Measurements from ENCODE around the gene B3GAT3.
"Not testable (repeated sequence)": the region's sequence is repeated elsewhere in the genome, so short reads cannot be mapped to it uniquely, and the experiment has no call there.

The B3GAT3 gene

DNA sequence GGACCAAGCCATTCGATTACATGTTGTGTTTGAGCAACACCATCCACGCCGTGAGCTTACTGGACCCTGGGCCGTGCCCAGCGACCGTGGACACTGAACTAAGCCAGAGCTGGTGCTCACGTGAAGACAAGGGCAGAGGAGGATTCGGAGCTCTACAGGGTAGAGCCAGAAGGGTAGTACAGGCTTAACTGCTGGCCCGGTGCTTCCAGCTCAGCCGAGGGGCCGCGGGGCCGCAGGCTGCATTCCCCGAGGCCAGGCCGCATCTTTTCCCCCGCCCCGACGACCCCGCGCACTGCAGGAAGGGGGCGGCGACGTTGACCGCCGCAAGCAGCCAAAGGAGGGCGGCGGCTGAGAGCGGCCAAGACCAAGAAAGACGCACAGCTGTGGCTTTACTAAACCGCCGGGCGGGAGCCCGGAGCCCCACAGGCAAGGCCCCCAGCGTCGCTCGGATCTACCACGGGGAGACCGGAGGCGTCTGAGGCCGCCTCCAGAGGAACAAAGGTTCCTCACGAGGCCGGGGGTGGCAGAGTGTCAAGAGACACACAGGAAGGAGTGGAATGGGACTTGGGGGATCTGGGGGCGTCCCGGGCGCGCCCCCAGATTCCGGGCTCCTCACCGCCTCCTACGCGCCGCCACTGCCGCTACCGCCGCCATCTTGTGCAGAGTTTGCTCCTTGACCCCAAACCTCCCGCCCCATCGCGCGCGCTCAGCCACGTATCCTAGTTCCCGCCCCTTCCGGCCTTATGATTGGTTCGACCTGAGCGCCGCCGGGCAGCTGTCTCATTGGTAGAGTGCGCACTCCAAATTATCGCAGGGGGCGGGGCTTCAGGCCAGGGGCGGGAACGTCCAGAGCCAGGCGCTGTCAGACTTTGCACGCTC is 24.4 kb upstream of the B3GAT3 start, which contains the start of gene GANAB:
TSS of gene GANAB (minus strand) at position 668 of the 879 bp plus-strand sequence. CDS start at position 654, 14 bp downstream.
- in situ Hi-C loops (cut with MboI; ENCODE audit: low sequenced_read_pairs): no loop called here

DNA sequence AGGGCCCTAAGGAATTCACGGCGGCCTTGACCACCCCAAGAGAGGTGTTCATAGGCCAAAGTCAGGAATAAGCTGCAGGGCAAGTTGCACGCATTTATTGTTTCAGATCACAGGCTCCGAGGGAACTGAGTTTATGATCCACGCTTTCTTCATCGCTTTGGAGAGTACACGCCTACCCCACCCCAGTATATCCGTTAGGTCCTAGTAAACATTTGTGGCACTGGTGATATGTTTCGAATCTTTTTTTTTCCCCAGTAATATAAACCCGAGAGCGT is 23.8 kb upstream of the B3GAT3 start:
- in situ Hi-C loops (cut with MboI; ENCODE audit: low sequenced_read_pairs): no loop called here

DNA sequence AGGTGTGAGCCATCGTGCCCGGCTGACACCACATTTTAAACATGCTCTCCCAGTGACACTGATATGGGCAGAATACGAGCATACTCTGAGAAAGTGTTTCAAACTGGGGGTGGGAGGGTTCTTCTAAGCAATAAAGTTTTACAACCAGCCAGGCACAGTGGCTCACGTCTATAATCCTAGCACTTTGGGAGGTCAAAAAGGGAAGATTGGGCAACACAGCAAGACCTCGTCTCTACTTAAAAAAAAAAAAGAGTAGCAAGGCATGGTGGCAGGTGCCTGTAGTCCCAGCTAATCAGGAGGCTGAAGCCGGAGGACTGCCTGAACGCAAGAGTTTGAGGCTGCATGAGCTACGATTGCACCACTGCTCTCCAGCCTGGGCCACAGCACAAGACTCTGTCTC is 22.4 kb upstream of the B3GAT3 start:
- in situ Hi-C loops (cut with MboI; ENCODE audit: low sequenced_read_pairs): no loop called here

DNA sequence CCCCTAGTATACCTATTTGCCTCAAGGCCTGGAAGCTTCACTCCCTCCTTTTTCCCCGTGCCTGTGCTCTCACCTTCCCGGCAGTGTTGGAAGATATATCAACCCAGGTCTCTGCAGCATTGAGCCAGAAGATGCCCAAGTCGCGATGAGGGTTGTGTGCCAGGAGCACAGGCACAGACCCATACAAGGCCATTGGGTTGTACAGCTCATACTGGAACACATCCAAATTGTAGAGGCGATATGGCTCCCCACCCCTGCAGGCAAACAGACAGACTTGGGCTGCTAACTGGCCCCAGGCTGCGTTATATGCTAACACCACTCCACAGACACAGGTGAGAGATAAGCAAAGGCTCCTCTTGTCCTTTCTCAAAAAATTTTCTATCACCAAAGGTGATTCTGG is 10.7 kb upstream of the B3GAT3 start:
- in situ Hi-C loops (cut with MboI; ENCODE audit: low sequenced_read_pairs): no loop called here

DNA sequence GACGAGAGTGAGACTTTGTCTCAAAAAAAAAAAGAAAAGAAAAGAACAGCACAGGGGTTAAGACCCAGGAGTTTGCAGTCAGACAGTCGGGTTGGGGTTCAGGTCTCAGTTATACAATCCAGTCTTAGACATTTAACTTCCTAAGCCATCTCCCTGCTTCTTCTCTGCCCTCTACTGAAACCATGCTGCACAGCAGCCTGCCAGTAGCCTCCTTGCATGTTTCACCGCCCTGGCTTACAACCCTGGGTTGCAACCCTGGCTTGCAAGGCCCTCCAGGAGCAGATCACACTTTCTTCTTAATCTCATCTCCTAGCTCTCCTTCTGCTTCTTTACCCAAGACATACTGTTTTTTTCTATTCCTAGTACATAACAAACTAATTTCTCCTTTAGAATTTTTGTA is 5.9 kb upstream of the B3GAT3 start:
- in situ Hi-C loops (cut with MboI; ENCODE audit: low sequenced_read_pairs): no loop called here

DNA sequence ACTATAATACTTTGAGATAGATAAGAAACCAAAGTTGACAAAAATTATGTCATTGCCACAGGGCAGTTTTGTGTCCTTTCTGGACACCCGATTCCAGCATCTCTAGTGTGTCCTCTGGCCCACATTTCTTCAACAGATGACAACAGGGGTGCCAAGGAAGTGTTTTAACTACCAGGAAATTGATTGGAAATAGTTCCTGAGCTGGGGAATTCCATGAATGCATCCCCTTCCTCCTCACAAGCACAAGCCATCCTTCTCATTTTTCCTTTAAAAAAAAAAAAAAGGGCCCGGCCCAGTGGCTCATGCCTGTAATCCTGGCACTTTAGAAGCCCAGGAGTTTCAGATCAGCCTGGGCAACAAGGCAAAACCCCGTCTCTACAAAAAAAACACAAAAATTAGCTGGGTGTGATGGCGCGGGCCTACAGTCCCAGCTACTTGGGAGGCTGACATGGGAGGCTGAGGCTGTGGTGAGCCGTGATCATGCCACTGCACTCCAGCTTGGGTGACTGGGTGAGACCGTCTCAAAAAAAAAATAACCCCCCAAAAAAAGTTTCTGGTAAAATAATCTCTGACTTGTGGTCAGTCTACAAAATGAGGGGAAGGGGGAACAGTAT is 797 bp upstream of the B3GAT3 start:
- in situ Hi-C loops (cut with MboI; ENCODE audit: low sequenced_read_pairs): no loop called here

DNA sequence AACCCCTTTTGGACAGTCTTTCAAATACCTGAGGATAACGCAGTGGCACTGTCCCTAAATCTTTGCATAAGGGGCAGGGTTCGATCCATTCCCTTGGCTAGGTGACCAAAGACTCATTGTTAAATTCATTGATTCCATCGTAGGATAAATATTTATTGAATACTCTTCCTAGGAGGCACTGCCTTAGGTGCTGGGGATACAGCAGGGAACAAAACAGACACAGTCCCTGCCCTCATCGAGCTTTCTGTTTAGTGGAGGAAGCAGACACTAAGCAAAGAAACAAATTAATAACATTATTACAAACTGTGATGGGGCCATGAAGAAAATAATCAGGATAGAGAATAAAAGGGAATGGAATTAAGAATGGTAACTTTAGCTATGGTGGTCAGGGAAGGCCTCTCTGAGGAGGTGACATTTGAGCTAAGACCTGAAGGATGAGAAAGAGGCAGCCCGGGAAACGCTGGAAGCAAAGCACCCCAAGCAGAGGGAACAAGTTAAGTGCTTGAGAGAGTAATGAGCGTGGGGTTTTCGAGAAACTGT is 689 bp downstream of the B3GAT3 start:
- in situ Hi-C loops (cut with MboI; ENCODE audit: low sequenced_read_pairs): no loop called here

DNA sequence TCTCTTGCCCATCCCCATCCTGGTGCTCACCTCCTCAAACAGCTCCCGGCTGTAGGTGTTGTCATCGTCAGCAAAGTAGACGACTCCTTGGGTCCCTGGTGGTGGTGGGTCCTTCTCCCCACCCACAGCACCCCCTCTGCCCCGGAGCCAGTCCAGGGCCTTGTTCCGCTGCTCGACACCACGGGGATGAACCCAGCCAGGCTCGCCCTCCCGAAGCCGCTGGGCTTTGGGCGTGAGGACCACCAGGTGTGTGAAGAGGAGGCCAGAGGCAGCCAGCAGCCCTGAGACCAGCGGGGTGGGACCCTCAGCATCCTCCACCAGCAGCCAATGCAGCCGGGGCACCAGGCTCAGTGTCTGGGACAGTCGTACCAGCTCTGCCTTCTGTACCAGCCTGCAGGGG is 4.8 kb downstream of the B3GAT3 start:
- in situ Hi-C loops (cut with MboI; ENCODE audit: low sequenced_read_pairs): not testable (repeated sequence)

DNA sequence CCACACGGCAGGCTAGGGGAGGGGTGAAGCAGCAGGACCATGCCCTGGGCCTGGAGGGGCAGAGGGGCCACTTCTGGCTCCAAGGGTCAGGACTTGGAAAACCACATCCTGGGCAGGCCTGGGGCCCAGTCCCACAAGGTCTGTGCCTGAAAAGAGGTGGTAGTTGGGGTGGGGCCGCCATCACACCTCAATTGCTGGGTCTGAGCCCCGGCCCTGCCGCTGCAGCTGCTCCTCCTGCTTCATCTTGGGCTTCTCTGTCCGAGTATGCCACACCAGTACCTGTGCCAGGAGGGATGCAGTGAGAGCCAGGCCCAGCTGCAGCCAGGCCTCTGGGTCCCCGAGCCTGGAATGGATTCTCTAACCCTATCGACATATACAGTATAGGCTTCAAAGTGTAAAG is 6.3 kb downstream of the B3GAT3 start:
- in situ Hi-C loops (cut with MboI; ENCODE audit: low sequenced_read_pairs): no loop called here

DNA sequence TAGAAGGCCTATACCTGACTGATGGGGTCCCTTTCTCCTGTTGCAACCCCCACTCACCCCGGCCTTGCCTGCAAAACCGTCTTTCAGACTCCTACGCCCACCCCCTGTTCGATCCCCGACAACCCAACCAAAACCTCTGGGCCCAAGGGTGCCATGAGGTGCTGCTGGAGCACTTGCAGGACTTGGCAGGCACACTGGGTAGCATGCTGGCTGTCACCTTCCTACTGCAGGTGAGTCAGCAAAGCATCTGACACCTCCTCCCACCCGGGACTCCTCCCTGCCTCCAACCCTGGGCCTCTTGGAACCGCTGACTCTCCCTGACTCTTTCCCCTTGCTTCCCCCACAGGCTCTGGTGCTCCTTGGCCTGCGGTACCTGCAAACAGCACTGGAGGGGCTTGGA is 7.5 kb downstream of the B3GAT3 start:
- in situ Hi-C loops (cut with MboI; ENCODE audit: low sequenced_read_pairs): no loop called here

DNA sequence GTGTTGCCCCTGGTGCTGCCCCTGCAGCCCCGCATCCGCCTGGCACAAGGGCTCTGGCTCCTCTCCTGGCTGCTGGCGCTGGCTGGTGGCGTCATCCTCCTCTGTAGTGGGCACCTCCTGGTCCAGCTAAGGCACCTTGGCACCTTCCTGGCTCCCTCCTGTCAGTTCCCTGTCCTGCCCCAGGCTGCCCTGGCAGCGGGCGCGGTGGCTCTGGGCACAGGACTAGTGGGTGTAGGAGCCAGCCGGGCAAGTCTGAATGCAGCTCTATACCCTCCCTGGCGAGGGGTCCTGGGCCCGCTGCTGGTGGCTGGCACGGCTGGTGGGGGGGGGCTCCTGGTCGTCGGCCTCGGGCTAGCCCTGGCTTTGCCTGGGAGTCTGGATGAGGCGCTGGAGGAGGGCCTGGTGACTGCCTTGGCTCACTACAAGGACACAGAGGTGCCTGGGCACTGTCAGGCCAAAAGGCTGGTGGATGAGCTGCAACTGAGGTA is 8.5 kb downstream of the B3GAT3 start:
- in situ Hi-C loops (cut with MboI; ENCODE audit: low sequenced_read_pairs): no loop called here

DNA sequence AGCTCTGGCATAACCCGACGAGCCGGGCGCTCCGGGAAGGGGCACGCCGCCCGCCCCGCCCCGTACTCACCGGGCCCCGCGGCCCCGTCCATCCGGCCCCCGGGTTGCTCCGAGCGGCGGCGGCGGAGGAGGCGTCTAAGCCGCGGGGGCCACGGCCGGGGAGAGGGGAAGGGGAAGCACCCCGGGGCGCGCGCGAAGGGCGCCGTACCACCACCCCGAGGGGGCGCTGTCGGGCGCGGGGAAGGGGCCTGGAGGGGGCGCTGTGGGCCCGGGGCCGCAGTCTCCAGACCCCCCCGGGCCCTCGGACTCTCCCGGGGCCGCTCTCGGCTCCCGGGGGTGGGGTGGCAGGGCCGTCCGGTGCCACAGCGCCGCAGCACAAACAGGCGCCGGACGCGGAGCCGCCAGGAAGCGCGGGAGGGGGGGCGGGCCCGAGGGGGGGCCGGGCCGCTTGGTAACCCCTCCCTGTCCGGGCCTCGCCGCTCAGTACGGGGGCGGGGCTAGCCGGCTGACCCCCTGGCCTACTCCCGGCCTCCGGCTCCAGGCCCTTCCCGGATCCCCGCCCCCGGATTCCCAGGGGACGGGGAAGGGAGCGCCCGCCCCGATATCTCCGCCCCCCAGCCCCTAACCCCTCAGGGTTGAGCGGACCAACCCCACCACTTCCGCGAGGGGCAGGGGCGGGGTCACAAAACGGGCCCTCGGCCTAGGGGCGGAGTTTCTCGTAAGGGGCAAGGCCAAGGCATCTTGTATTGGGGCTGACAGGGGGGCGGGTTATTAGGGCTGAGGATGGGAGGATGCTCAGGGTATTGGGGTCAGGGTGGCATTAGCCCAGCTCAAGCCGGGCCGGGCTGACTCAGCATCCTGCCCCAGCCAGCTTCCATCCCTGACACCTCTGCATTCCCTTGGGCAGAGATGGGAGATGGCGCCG is 9.2 kb downstream of the B3GAT3 start, which contains the start of the genes EML3 and ROM1:
TSS of gene EML3 (minus strand) at position 410 of the 925 bp plus-strand sequence. CDS start at position 92, 318 bp downstream.
TSS of gene ROM1 (plus strand) at position 892 of the 925 bp plus-strand sequence. CDS start at position 917, 25 bp downstream.
- in situ Hi-C loops (cut with MboI; ENCODE audit: low sequenced_read_pairs): no loop called here

DNA sequence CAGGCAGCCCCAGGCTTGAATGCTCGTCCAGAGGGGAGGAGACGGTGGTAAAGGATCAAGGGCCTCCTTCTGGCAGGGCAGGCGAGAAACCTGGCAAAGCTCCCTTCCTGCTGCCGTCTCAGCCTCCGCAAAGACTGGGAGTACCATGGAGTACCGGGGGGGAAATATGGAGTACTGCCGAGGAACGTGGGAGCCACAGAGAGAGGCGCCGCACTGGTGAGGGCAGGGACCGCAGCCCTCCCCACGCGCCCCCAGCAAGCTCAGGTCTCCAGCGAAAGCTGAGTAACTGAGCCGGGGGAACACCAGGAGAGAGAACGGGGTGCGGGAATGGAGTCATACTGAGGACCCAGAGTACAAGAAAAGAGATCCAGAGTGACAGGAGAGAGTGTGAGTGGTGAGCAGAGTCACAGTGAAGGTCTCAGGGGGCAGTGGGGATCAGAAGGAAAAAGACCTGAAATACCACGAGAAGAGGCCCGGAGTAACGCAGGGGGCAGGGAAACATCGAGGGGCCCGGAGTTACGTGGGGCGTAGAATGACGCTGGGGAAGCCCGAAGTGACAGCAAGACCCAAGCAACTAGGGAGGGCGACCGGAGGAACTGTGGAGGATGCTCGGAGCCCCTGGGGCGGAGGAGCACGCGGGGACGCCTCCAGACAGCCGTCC is 10.0 kb downstream of the B3GAT3 start:
- in situ Hi-C loops (cut with MboI; ENCODE audit: low sequenced_read_pairs): no loop called here

DNA sequence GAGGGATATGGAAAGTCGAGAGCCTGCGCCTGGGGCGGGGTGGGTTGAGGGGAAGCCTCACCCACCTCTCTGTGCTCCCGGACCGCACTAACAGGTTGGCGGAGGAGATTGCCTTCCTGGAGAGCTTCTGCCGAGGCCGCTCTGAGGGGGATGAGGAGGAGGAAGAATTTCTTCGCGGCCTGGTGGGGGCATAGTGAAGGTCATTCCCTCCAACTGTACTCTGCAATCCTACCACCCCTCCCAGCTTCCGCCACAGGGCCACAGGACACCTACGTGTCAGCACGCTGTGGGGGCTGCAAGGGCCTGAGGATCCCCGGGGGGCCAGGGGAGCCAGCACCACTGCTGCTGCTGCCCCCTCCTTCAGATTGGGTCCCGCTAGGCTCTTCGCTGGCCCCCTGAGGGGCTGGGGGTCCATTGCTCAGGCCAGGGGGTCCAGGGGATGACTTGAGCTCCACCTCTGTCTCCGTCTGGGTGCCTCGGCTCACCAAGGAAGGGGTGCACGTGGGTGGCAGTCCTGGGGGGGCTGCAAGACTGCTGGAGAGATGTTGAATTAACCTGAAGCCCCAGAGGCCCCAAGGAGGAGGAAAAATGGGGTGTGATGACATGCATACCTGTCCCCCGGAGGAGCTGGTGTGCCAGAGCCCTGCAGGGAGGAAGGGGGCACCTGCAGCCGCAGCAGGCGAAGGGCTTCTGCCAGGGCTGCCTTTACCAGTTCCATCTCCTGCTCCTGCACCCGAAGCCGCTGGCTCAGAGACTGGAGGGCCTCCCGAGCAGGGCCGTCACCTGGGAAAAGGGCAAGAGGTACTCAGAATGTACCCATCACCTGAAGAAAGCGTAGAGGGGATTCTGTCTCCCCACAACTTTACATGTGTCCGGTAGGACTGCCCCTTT is 10.7 kb downstream of the B3GAT3 start:
- in situ Hi-C loops (cut with MboI; ENCODE audit: low sequenced_read_pairs): no loop called here

DNA sequence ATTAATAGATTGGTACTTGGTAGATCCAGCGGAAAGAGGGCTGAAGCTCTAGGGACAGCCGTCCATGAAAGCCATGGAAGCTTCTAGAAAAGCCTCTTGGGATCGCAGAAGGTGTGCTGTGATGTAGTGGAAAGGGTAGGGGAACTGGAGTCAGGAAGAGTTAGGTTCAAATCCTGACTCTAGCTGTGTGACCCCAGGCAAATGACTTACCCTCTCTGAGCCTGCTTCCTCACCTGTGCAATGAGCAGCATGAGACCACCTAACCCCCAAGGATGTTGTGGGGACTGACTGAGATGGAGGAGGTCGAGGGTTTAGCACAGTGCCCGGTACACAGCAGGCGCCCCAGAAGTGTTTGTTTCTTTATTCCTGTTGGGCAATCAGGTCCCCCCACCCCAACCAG is 11.4 kb downstream of the B3GAT3 start:
- in situ Hi-C loops (cut with MboI; ENCODE audit: low sequenced_read_pairs): no loop called here

DNA sequence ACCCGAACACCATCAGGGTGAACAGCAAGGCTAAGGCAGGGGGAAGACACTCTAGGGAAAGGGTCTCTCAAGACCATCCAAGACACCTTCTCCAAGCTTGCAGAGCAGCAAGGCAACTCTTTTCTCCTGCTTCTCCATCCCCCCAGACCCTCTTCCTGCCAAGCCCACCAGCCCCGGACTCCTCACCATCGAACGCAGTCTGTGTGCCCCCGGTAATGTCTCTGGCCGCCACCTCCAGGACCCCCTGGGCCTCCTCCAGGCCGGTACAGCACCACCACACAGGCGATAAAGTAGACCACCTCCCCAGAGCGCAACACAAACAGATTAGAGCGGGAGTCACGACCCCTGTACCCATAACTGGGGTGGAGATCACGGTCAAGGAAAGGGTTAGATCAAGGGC is 13.0 kb downstream of the B3GAT3 start:
- in situ Hi-C loops (cut with MboI; ENCODE audit: low sequenced_read_pairs): no loop called here

DNA sequence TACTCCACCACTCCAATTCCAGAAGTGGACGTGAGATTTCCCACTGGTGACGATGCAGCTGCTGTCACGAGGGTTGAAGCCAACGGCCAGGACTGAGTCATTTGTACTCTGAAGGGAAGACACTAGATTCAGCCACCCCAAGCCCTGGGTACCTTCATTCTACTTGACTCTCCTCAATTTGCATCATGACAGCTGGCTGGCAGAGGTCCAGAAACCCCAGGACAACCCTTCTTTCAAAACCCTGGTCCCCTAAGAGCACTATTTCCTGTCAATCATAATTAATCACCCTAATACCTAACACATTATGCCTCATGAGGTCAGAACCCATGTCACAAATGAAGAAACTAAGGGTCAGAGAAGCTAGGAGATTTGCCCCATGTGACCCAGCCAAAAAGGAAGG is 14.1 kb downstream of the B3GAT3 start:
- in situ Hi-C loops (cut with MboI; ENCODE audit: low sequenced_read_pairs): no loop called here

DNA sequence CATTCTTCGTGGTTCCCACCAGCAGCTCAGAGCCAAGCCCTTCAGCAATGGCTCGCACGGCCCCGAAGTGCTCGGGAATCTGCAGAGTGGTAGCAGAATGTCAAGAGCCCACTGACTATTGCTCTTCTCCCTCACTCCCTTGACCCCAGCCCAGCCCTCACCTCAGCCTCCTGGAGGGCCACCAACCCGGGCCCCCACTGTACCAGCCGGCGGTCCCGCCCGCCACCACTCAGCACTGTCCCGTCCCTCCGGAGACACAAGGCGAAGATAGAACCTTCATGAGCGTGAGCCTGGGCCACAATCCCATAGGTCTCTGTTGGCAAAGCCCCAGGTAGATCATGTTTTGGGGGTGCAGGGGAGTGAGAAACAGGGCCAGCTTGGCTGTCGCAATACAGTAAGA is 15.9 kb downstream of the B3GAT3 start:
- in situ Hi-C loops (cut with MboI; ENCODE audit: low sequenced_read_pairs): no loop called here

DNA sequence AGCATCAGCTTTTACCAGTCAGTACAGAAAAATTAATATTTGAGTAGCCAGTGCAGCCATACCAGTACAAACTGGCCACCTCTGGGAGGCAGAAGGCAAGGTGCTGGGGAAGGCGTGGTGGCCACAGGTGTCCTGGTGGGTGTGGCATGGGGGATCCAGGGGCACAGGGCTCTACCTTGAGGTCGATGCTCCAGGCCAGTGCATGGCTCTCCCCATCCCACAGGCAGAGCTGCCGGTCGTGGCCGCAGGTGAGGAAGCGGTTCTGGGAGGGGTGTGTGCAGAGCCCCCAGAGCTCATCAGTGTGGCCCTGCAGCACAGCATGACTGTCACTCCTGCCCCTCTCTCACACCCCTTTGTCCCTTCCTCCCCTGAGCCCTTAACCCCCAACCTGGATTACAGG is 16.3 kb downstream of the B3GAT3 start:
- in situ Hi-C loops (cut with MboI; ENCODE audit: low sequenced_read_pairs): no loop called here
